Effector memory CD8-positive, alpha-beta T cell (primary cell): ENCODE data around the gene RNF223.

Experiments
- ATAC-seq: fragments of 150-1000 bp; cut with Tn5 transposase; replicated peaks from 2 replicates; pipeline ENCODE4 v1.10.0; 2021; ENCODE audit warnings: mild to moderate bottlenecking, moderate library complexity
- DNase-seq, 3 experiments: peaks; one replicate each; pipeline ENCODE4 v3.0.0; 2021
- H3K27ac Mint-ChIP-seq, 2 donors: one replicate each; pipeline ENCODE4 v1.8.0; 2022; ENCODE audit warnings: mild to moderate bottlenecking in 2 of 2, mixed read lengths in 2 of 2, moderate library complexity in 2 of 2
- H3K27me3 Mint-ChIP-seq, 2 donors: one replicate each; pipeline ENCODE4 v1.8.0; 2022; ENCODE audit warnings: mixed read lengths in 2 of 2
- H3K36me3 Mint-ChIP-seq: one replicate; pipeline ENCODE4 v1.8.0; 2022; ENCODE audit warnings: mild to moderate bottlenecking, moderate library complexity, mixed read lengths; ENCODE audit not compliant: insufficient read depth
- H3K4me1 Mint-ChIP-seq, 2 donors: one replicate each; pipeline ENCODE4 v1.8.0; 2022; ENCODE audit warnings: low read depth in 2 of 2, mixed read lengths in 2 of 2
- H3K4me3 Mint-ChIP-seq, 2 donors: one replicate each; pipeline ENCODE4 v1.8.0; 2022; ENCODE audit warnings: mild to moderate bottlenecking in 2 of 2, mixed read lengths in 2 of 2, moderate library complexity in 2 of 2
- H3K9me3 Mint-ChIP-seq, 2 donors: one replicate each; pipeline ENCODE4 v1.8.0; 2022; ENCODE audit warnings: mixed read lengths in 2 of 2

RNF223 gene

GRCh38 chr1:1041092-1041523 lies 33.0 kb downstream of the RNF223 start:
- peaks cover 11% of the 10 kb centered on the region for H3K36me3 Mint-ChIP-seq
- H3K4me3 Mint-ChIP-seq = no peak overlapping the region
- peaks cover 17 to 18% of the 10 kb centered on the region in 2 donors for H3K4me1 Mint-ChIP-seq
- H3K9me3 Mint-ChIP-seq = peaks cover 0 to 5% of the 10 kb centered on the region in 2 donors
- ATAC-seq = peak; percentile 8
- peaks cover 8 to 38% of the 10 kb centered on the region in 2 donors for H3K27me3 Mint-ChIP-seq
- no peak for DNase-seq
- H3K27ac Mint-ChIP-seq = no peak overlapping the region

GRCh38 chr1:1040004-1040991 lies 33.8 kb downstream of the RNF223 start:
- DNase-seq = peak; percentile 66 to 76 (median 68)
- Mint-ChIP-seq H3K4me1 (peaks cover 17 to 18% of the 10 kb centered on the region in 2 donors), H3K9me3 (peaks cover 0 to 5% of the 10 kb centered on the region in 2 donors), H3K36me3 (peaks cover 11% of the 10 kb centered on the region), H3K4me3 (peak overlapping the region; percentile 74 to 75), H3K27me3 (peaks cover 17 to 46% of the 10 kb centered on the region in 2 donors), H3K27ac (peak overlapping the region in 1 of 2 donors; percentile 82)
- peak; percentile 97 for ATAC-seq

GRCh38 chr1:1039145-1039910 lies 34.8 kb downstream of the RNF223 start:
- DNase-seq (no peak), ATAC-seq (no peak)
- peaks cover 0 to 3% of the 10 kb centered on the region in 2 donors for H3K9me3 Mint-ChIP-seq
- peak overlapping the region in 1 of 2 donors; percentile 82 for H3K27ac Mint-ChIP-seq
- H3K27me3 Mint-ChIP-seq = peaks cover 19 to 52% of the 10 kb centered on the region in 2 donors
- H3K36me3 Mint-ChIP-seq = peaks cover 7% of the 10 kb centered on the region
- H3K4me3 Mint-ChIP-seq = peak overlapping the region; percentile 74 to 75
- peaks cover 17% of the 10 kb centered on the region in 2 donors for H3K4me1 Mint-ChIP-seq

- Mint-ChIP-seq H3K27me3 (peaks cover 19 to 52% of the 10 kb centered on the region in 2 donors), H3K4me1 (peaks cover 17% of the 10 kb centered on the region in 2 donors)
- ATAC-seq = no peak
These were observed 35.4 kb downstream of the RNF223 start for GRCh38 chr1:1038694-1039093.

GRCh38 chr1:1037366-1038327 lies 36.5 kb downstream of the RNF223 start:
- Mint-ChIP-seq H3K4me3 (no peak overlapping the region), H3K27me3 (peaks cover 19 to 55% of the 10 kb centered on the region in 2 donors), H3K36me3 (peaks cover 2% of the 10 kb centered on the region), H3K27ac (no peak overlapping the region), H3K4me1 (peaks cover 12 to 13% of the 10 kb centered on the region in 2 donors), H3K9me3 (no peaks in the 10 kb centered on the region)
- DNase-seq = no peak
- no peak for ATAC-seq

More at GRCh38 chr1:1038694-1039093, 35.4 kb downstream of the RNF223 start:
- Mint-ChIP-seq H3K9me3 (peaks cover 0 to 3% of the 10 kb centered on the region in 2 donors), H3K27ac (no peak overlapping the region), H3K36me3 (peaks cover 6% of the 10 kb centered on the region), H3K4me3 (peak overlapping the region; percentile 74 to 75)
- no peak for DNase-seq

- DNase-seq (no peak), ATAC-seq (no peak)
- no peak overlapping the region for H3K27ac Mint-ChIP-seq
- H3K27me3 Mint-ChIP-seq = peaks cover 28 to 66% of the 10 kb centered on the region in 2 donors
- peaks cover 17 to 18% of the 10 kb centered on the region in 2 donors for H3K4me1 Mint-ChIP-seq
- no peaks in the 10 kb centered on the region for H3K36me3 Mint-ChIP-seq
- no peak overlapping the region for H3K4me3 Mint-ChIP-seq
- H3K9me3 Mint-ChIP-seq = no peaks in the 10 kb centered on the region
These were observed 38.7 kb downstream of the RNF223 start for GRCh38 chr1:1035291-1035943.

GRCh38 chr1:1034439-1034781 lies 39.7 kb downstream of the RNF223 start:
- no peak for ATAC-seq
- H3K27me3 Mint-ChIP-seq = peaks cover 28 to 61% of the 10 kb centered on the region in 2 donors
- no peaks in the 10 kb centered on the region for H3K36me3 Mint-ChIP-seq

GRCh38 chr1:1033731-1034438 lies 40.2 kb downstream of the RNF223 start:
- DNase-seq (no peak), ATAC-seq (no peak)
- H3K9me3 Mint-ChIP-seq = no peaks in the 10 kb centered on the region
- no peaks in the 10 kb centered on the region for H3K36me3 Mint-ChIP-seq
- H3K4me1 Mint-ChIP-seq = peaks cover 10% of the 10 kb centered on the region in 2 donors
- H3K27me3 Mint-ChIP-seq = peaks cover 27 to 56% of the 10 kb centered on the region in 2 donors
- H3K4me3 Mint-ChIP-seq = peak overlapping the region; percentile 49 to 64
- no peak overlapping the region for H3K27ac Mint-ChIP-seq

More at GRCh38 chr1:1034439-1034781, 39.7 kb downstream of the RNF223 start:
- no peaks in the 10 kb centered on the region for H3K9me3 Mint-ChIP-seq
- DNase-seq = no peak
- no peak overlapping the region for H3K27ac Mint-ChIP-seq
- H3K4me1 Mint-ChIP-seq = peaks cover 10 to 14% of the 10 kb centered on the region in 2 donors
- peak overlapping the region; percentile 49 to 64 for H3K4me3 Mint-ChIP-seq

GRCh38 chr1:1033009-1033587 lies 41.0 kb downstream of the RNF223 start:
- Mint-ChIP-seq H3K4me1 (peaks cover 4 to 6% of the 10 kb centered on the region in 2 donors), H3K4me3 (peak overlapping the region; percentile 49 to 72), H3K27me3 (peaks cover 21 to 48% of the 10 kb centered on the region in 2 donors), H3K36me3 (no peaks in the 10 kb centered on the region), H3K27ac (no peak overlapping the region), H3K9me3 (no peaks in the 10 kb centered on the region)
- DNase-seq (peak; percentile 71 to 78 (median 74)), ATAC-seq (peak; percentile 92)

- Mint-ChIP-seq H3K27me3 (peaks cover 21 to 41% of the 10 kb centered on the region in 2 donors), H3K9me3 (no peaks in the 10 kb centered on the region), H3K4me1 (peaks cover 4 to 6% of the 10 kb centered on the region in 2 donors), H3K36me3 (no peaks in the 10 kb centered on the region), H3K27ac (no peak overlapping the region), H3K4me3 (peak overlapping the region; percentile 72 to 77)
- DNase-seq (no peak), ATAC-seq (no peak)
These were observed 41.7 kb downstream of the RNF223 start for GRCh38 chr1:1032424-1032823.

- Mint-ChIP-seq H3K4me1 (peaks cover 4 to 6% of the 10 kb centered on the region in 2 donors), H3K27ac (no peak overlapping the region), H3K36me3 (no peaks in the 10 kb centered on the region), H3K4me3 (peak overlapping the region; percentile 72 to 77), H3K27me3 (peaks cover 21 to 34% of the 10 kb centered on the region in 2 donors), H3K9me3 (no peaks in the 10 kb centered on the region)
- ATAC-seq (no peak), DNase-seq (no peak)
These were observed 42.4 kb downstream of the RNF223 start for GRCh38 chr1:1031659-1032235.
